HCT116 (cell line): ENCODE results near the gene RNF31. TPM values are rescaled to one million over a fixed set of nuclear protein-coding genes. Genes with fewer than 3 reads are reported as not detected.

Experiments
- ATAC-seq: fragments of 200-7000 bp; cut with Tn5 transposase; 2 replicates; pipeline ENCODE4 v1.9.1; 2020; ENCODE audit warnings: mild to moderate bottlenecking, moderate library complexity
- BruUV-seq: library from RNA; stranded (reverse); fragments of 400-500 nt; replicated peaks from 2 replicates; lab custom pipeline; 2021; lab: Mats Ljungman, UMichigan
- CTCF ChIA-PET: fragments of 300-600 bp; sonication (Branson Sonifier 250); formaldehyde crosslinking; loops from one replicate; lab custom pipeline; 2021; ENCODE audit warnings: antibody characterized with exemption; lab: Charles Lee
- POLR2A ChIA-PET: fragments of 300-600, 350-600 bp; sonication (Branson Sonifier 250); formaldehyde crosslinking; loops from one replicate; lab custom pipeline; 2021; ENCODE audit warnings: antibody characterized with exemption; lab: Charles Lee
- RAD21 ChIA-PET, 2 experiments: fragments of 300-600 bp; sonication (Branson Sonifier 250); formaldehyde crosslinking; loops; one replicate each; lab custom pipeline; 2023; ENCODE audit warnings: low total read pairs in 2 of 2; ENCODE audit not compliant: uncharacterized antibody in 2 of 2, unreplicated experiment in 2 of 2, low non-redundant PET in 1 of 2; lab: Charles Lee
- DNase-seq: peaks from one replicate; pipeline ENCODE4 v3.0.0-alpha.2; 2010; ENCODE audit warnings: low read depth, low spot score
- H2AFZ ChIP-seq: fragments of 200-600 bp; shearing (Covaris generic), sonication (generic); 2 replicates; pipeline ENCODE4 v1.6.1; 2017; ENCODE audit warnings: low read depth, mixed run types, mixed read lengths, antibody characterized with exemption, low read length; ENCODE audit not compliant: poor library complexity, severe bottlenecking
- H3K27ac ChIP-seq: 2 replicates; pipeline ENCODE4 v1.5.1; 2012; ENCODE audit warnings: low read depth, low read length
- H3K27me3 ChIP-seq: fragments of 200-600 bp; sonication (generic); 2 replicates; pipeline ENCODE4 v1.6.1; 2016; ENCODE audit warnings: mixed run types, low read length, mixed read lengths; ENCODE audit not compliant: insufficient read depth
- H3K36me3 ChIP-seq, 2 experiments: fragments of 200-500 bp in 1 of 2; fragments of 200-600 bp in 1 of 2; sonication (Bioruptor generic) in 1 of 2; sonication (generic) in 1 of 2; 2 replicates each; pipeline versions ENCODE4 v1.5.1 to v1.6.1; 2014 to 2016; ENCODE audit warnings: low read length in 2 of 2, inconsistent platforms in 1 of 2, mixed read lengths in 1 of 2, mixed run types in 1 of 2; ENCODE audit not compliant: insufficient read depth in 2 of 2, control insufficient read depth in 1 of 2
- H3K4me1 ChIP-seq, 2 experiments: fragments of 200-600 bp in 1 of 2; sonication (generic) in 1 of 2; 2 replicates each; pipeline versions ENCODE4 v1.5.1 to v1.6.1; 2012 to 2017; ENCODE audit warnings: low read length in 2 of 2, inconsistent platforms in 1 of 2, mild to moderate bottlenecking in 1 of 2, mixed read lengths in 1 of 2, mixed run types in 1 of 2, moderate library complexity in 1 of 2; ENCODE audit not compliant: insufficient read depth in 2 of 2, control insufficient read depth in 1 of 2
- H3K4me2 ChIP-seq: fragments of 200-600 bp; sonication (generic); 2 replicates; pipeline ENCODE4 v1.6.1; 2017; ENCODE audit warnings: mixed run types, low read length, mixed read lengths
- H3K4me3 ChIP-seq, 2 experiments: fragments of 200-600 bp in 1 of 2; sonication (generic) in 1 of 2; replicated peaks in 1 of 2; 2 replicates each; pipeline ENCODE4 v1.5.1; 2011 to 2016; ENCODE audit warnings: low read length in 2 of 2, control low read depth in 1 of 2, low read depth in 1 of 2, mild to moderate bottlenecking in 1 of 2, mixed read lengths in 1 of 2, mixed run types in 1 of 2
- H3K79me2 ChIP-seq: fragments of 200-600 bp; sonication (generic); 2 replicates; pipeline ENCODE4 v1.6.1; 2017; ENCODE audit warnings: mild to moderate bottlenecking, mixed run types, low read length, moderate library complexity, mixed read lengths; ENCODE audit not compliant: insufficient read depth
- H3K9ac ChIP-seq: fragments of 200-600 bp; sonication (generic); 2 replicates; pipeline ENCODE4 v1.6.1; 2016; ENCODE audit warnings: low read length, mixed read lengths
- H3K9me2 ChIP-seq: fragments of 200-600 bp; sonication (generic), shearing (Covaris generic); 2 replicates; pipeline ENCODE4 v1.6.1; 2017; ENCODE audit warnings: mixed run types, mild to moderate bottlenecking, moderate library complexity; ENCODE audit not compliant: insufficient read depth
- H3K9me3 ChIP-seq, 2 experiments: fragments of 200-500 bp in 1 of 2; fragments of 200-600 bp in 1 of 2; sonication (Bioruptor generic) in 1 of 2; sonication (generic) in 1 of 2; 2 replicates each; pipeline ENCODE4 v1.6.1; 2014 to 2017; ENCODE audit warnings: low read length in 2 of 2, mixed read lengths in 2 of 2, inconsistent platforms in 1 of 2, low read depth in 1 of 2, mild to moderate bottlenecking in 1 of 2, mixed run types in 1 of 2, moderate library complexity in 1 of 2; ENCODE audit not compliant: control insufficient read depth in 1 of 2, insufficient read depth in 1 of 2
- H4K20me1 ChIP-seq: fragments of 200-600 bp; sonication (generic), shearing (Covaris generic); 2 replicates; pipeline ENCODE4 v1.6.1; 2017; ENCODE audit warnings: mixed run types, mild to moderate bottlenecking, moderate library complexity; ENCODE audit not compliant: insufficient read depth
- CEBPB ChIP-seq: IDR thresholded peaks from 2 replicates; pipeline ENCODE4 v1.6.1; 2012; ENCODE audit warnings: low read depth
- EGR1 ChIP-seq: IDR thresholded peaks from 2 replicates; pipeline ENCODE4 v1.6.1; 2012; ENCODE audit warnings: low read depth
- EZH2phosphoT487 ChIP-seq: fragments of 200-600 bp; IDR thresholded peaks from 2 replicates; pipeline ENCODE4 v1.6.1; 2018; ENCODE audit warnings: antibody characterized with exemption, borderline replicate concordance
- RAD21 ChIP-seq: IDR thresholded peaks from 2 replicates; pipeline ENCODE4 v1.6.1; 2012; ENCODE audit warnings: low read depth, mild to moderate bottlenecking
- SRF ChIP-seq: IDR thresholded peaks from 2 replicates; pipeline ENCODE4 v1.6.1; 2012; ENCODE audit warnings: low read depth
- TCF7L2 ChIP-seq: IDR thresholded peaks from 2 replicates; pipeline ENCODE4 v1.7.0; 2011; ENCODE audit warnings: borderline replicate concordance, inconsistent platforms; ENCODE audit not compliant: insufficient read depth, insufficient read length; ENCODE audit errors: extremely low read depth
- ZBTB33 ChIP-seq: IDR thresholded peaks from 2 replicates; pipeline ENCODE4 v1.6.1; 2011; ENCODE audit warnings: mild to moderate bottlenecking, low read length, moderate library complexity; ENCODE audit not compliant: insufficient replicate concordance; ENCODE audit errors: extremely low read depth
- ZNF274 ChIP-seq: fragments of 200-500 bp; sonication (Bioruptor generic); IDR thresholded peaks from 2 replicates; pipeline ENCODE4 v1.6.1; 2014; ENCODE audit warnings: mild to moderate bottlenecking, low read depth, low read length, inconsistent platforms
- intact Hi-C: fragments of 100-400 bp; cut with micrococcal nuclease; formaldehyde crosslinking; loops from 2 replicates; pipeline ENCODE4 v1.10.0; 2022
- total RNA-seq: library from RNA; stranded (reverse); gene quantifications from one replicate; pipeline ENCODE4 v1.2.1, GENCODE V29; 2021; ENCODE audit not compliant: unreplicated experiment

Gene RNF31
- total RNA-seq, 1 experiment from 2014 or later: 78.0 TPM

- no peak for TF ChIP-seq RAD21
- no peak for TF ChIP-seq CEBPB
- no peak for TF ChIP-seq SRF
Observed at GRCh38 chr14:24171422-24172260, 24.3 kb downstream of the RNF31 start, which contains the start of gene REC8 (continued).

- H3K4me1 ChIP-seq: no peaks in the 10 kb centered on the region
- no peak for DNase-seq
- no peak for TF ChIP-seq ZNF274
- no peak for TF ChIP-seq CEBPB
- TF ChIP-seq EGR1: no peak
- TF ChIP-seq TCF7L2: no peak
- no peak for TF ChIP-seq EZH2phosphoT487
- no peak for TF ChIP-seq ZBTB33
- no peak for TF ChIP-seq SRF
- TF ChIP-seq, all 23 proteins: peak for 0
- Histone ChIP-seq H3K79me2 (no peaks in the 10 kb centered on the region), H3K4me2 (no peak overlapping the region), H3K27me3 (no peaks in the 10 kb centered on the region), H3K36me3 (no peaks in the 10 kb centered on the region), H3K9ac (no peak overlapping the region), H3K9me3 (no peaks in the 10 kb centered on the region), H3K4me3 (no peak overlapping the region), H4K20me1 (no peaks in the 10 kb centered on the region), H2AFZ (no peak overlapping the region), H3K9me2 (no peaks in the 10 kb centered on the region), H3K27ac (no peak overlapping the region)
- ChIA-PET RAD21 (no interaction called here), CTCF (no interaction called here), POLR2A (no interaction called here)
- intact Hi-C loops: no loop called here
- BruUV-seq: no TSS peak
- no peak for ATAC-seq
Observed at GRCh38 chr14:24172261-24172860, 25.1 kb downstream of the RNF31 start.
